Tibial artery (tissue), 4 donors: ENCODE measurements around the gene PIM1.

Experiments used
- DNase-seq, 2 donors: peaks; one replicate each; pipeline ENCODE4 v3.0.0-alpha.2; 2019
- H3K27ac ChIP-seq, 2 donors: fragments of 200-600 bp; sonication (generic) in 1 of 2; 1 replicate in 1 of 2; 2 replicates in 1 of 2; pipeline ENCODE4 v1.5.1; 2018 to 2019; ENCODE audit warnings: mild to moderate bottlenecking in 1 of 2
- H3K27me3 ChIP-seq, 2 donors: fragments of 200-600 bp; sonication (generic) in 1 of 2; one replicate each; pipeline versions ENCODE4 v1.5.1 to v1.6.0; 2016 to 2019
- H3K36me3 ChIP-seq, 3 donors: fragments of 200-600 bp; sonication (generic) in 2 of 3; one replicate each; pipeline ENCODE4 v1.5.1; 2016 to 2019; ENCODE audit warnings: mild to moderate bottlenecking in 2 of 3
- H3K4me1 ChIP-seq, 4 donors: fragments of 200-600 bp; sonication (generic) in 2 of 4; 1 replicate in 3 of 4; 2 replicates in 1 of 4; pipeline ENCODE4 v1.5.1; 2016 to 2019
- H3K4me3 ChIP-seq, 2 donors: fragments of 200-600 bp; sonication (generic) in 1 of 2; 1 replicate in 1 of 2; 2 replicates in 1 of 2; pipeline ENCODE4 v1.5.1; 2018 to 2019; ENCODE audit warnings: mild to moderate bottlenecking in 2 of 2
- H3K9me3 ChIP-seq, 3 donors: fragments of 200-600 bp; sonication (generic) in 1 of 3; one replicate each; pipeline ENCODE4 v1.5.1; 2016 to 2019
- CTCF ChIP-seq, 2 experiments: fragments of 200-600 bp in 1 of 2; fragments of 450-650 bp in 1 of 2; IDR thresholded peaks; one replicate each; pipeline ENCODE4 v1.5.1; 2017 to 2019; ENCODE audit warnings: antibody characterized with exemption in 2 of 2, mild to moderate bottlenecking in 1 of 2, moderate library complexity in 1 of 2
- intact Hi-C: fragments of 100-400 bp; cut with DNase I; formaldehyde crosslinking; loops from one replicate; pipeline ENCODE4 v1.15.0; 2023; ENCODE audit warnings: low total_unique reads

Gene PIM1

DNA sequence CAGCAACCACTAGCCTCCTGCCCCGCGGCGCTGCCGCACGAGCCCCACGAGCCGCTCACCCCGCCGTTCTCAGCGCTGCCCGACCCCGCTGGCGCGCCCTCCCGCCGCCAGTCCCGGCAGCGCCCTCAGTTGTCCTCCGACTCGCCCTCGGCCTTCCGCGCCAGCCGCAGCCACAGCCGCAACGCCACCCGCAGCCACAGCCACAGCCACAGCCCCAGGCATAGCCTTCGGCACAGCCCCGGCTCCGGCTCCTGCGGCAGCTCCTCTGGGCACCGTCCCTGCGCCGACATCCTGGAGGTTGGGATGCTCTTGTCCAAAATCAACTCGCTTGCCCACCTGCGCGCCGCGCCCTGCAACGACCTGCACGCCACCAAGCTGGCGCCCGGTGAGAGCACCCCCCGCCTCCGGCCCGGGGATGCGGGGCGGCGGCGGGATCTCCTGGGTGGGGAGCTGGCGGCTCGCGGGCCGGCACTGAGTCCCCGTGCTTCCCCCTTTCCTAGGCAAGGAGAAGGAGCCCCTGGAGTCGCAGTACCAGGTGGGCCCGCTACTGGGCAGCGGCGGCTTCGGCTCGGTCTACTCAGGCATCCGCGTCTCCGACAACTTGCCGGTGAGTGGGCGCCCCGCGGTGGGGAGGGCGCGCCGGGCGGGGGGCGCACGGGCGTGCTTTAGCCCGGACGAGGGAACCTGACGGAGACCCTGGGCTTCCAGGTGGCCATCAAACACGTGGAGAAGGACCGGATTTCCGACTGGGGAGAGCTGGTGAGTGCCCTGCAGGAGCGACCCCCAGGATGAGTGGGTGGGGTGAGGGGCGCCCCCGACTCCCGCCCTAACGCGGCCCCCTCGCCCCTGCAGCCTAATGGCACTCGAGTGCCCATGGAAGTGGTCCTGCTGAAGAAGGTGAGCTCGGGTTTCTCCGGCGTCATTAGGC lies 585 bp downstream of the PIM1 start:
- peak; percentile 27 to 41 for TF ChIP-seq CTCF (IDR thresholded peaks at IDR 0.05)
- Histone ChIP-seq H3K9me3 (no peaks in the 10 kb centered on the region), H3K27ac (peak overlapping the region; percentile 90), H3K4me3 (peak overlapping the region; percentile 89 to 95), H3K4me1 (peaks cover 0 to 28% (median 18%) of the 10 kb centered on the region in 4 donors), H3K27me3 (no peaks in the 10 kb centered on the region), H3K36me3 (peaks cover 29 to 30% (median 29%) of the 10 kb centered on the region in 3 donors)
- intact Hi-C loops = loop anchor here (2.0 to 10.0 kb wide), 3 partner anchors 36 to 406 kb away; partner anchors contain the start of gene C6orf89
- DNase-seq = peak; percentile 47 to 84

DNA sequence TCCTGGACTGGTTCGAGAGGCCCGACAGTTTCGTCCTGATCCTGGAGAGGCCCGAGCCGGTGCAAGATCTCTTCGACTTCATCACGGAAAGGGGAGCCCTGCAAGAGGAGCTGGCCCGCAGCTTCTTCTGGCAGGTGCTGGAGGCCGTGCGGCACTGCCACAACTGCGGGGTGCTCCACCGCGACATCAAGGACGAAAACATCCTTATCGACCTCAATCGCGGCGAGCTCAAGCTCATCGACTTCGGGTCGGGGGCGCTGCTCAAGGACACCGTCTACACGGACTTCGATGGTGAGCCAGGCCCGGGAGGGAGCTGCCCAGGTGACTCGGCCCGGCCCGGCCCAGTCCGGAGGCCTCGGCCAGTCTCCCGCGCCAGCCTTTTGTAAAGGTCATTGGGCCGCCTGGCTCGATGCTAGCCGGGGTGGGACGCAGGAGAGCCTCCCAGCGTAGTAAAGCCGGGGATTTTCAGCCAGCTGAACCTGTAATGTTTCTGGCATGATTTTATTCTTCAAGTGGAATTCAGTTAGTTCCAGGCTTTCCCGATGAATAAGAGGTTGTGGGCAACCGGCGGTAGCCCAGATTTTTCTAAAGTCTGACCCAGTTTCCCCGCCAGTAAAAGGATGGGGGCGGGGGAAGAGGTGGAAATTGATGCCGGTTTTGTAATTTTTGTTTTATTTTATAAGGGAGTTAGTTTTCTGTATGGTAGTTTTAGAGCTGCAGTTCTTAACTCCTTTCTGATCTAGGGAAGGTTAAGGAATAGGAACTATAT lies 1.4 kb downstream of the PIM1 start:
- H3K4me1 ChIP-seq = peaks cover 0 to 28% (median 18%) of the 10 kb centered on the region in 4 donors
- peak; percentile 55 to 85 for DNase-seq

DNA sequence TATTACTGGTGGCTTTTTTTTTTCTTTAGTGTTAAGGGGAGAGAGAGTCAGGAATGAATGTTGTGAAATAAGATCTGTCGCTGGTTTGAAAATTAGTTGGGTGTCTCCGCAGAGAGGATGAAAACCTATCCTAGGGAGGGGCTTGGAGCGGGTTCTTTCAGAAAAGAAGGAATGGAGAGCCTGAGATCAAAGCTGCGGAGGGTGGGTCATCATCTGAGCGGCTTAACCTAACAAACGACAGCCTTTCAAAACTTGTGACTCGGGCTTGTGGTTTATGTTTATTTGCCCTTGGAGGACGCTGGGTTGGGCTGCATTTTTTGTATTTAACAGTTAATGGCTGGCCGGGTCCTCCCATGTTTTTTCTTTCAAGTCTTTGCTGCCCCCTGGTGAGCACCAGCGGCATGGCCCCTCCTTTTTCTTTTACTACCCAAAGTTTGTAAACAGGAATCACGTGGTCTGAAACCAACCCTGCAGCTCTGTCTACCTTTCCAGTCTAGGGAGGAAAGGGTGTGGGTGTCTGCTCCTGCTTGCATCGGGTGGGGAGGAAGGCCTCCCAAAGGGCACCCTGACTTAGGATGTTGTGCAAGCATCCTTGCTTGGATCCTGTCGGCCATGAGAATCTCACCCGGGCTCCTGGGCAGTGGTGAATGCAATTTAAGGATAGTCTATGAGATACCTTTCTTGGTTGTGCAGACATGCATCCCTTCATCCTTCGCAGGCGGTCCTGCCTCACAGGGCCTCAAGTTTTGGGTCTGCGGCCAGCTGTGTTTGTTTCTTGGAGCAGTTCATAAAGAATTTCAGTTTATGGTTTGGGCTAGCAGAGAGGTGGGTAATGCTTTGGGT lies 2.2 kb downstream of the PIM1 start:
- no peaks in the 10 kb centered on the region for H3K27me3 ChIP-seq
- peak; percentile 87 to 99 for TF ChIP-seq CTCF (IDR thresholded peaks at IDR 0.05)
- DNase-seq = peak; percentile 94
- intact Hi-C loops = loop anchor here (1.0 to 10.0 kb wide), 4 partner anchors 37 to 407 kb away; partner anchors contain the start of gene C6orf89
- H3K36me3 ChIP-seq = peaks cover 31 to 34% (median 32%) of the 10 kb centered on the region in 3 donors
- peak overlapping the region; percentile 89 to 95 for H3K4me3 ChIP-seq
- H3K9me3 ChIP-seq = no peaks in the 10 kb centered on the region
- H3K27ac ChIP-seq = peak overlapping the region; percentile 90
- peaks cover 0 to 28% (median 18%) of the 10 kb centered on the region in 4 donors for H3K4me1 ChIP-seq

More for the DNA sequence above, 1.4 kb downstream of the PIM1 start:
- H3K36me3 ChIP-seq = peaks cover 31 to 34% (median 32%) of the 10 kb centered on the region in 3 donors
- H3K4me3 ChIP-seq = peak overlapping the region; percentile 89 to 95
- H3K9me3 ChIP-seq = no peaks in the 10 kb centered on the region
- no peak for TF ChIP-seq CTCF (IDR thresholded peaks at IDR 0.05)
- intact Hi-C loops = loop anchor here (2.0 to 10.0 kb wide), 3 partner anchors 37 to 407 kb away; partner anchors contain the start of gene C6orf89
- peak overlapping the region; percentile 90 for H3K27ac ChIP-seq
- H3K27me3 ChIP-seq = no peaks in the 10 kb centered on the region

- TF ChIP-seq CTCF (IDR thresholded peaks at IDR 0.05) = no peak
- Histone ChIP-seq H3K27ac (peak overlapping the region; percentile 90), H3K36me3 (peaks cover 31 to 34% (median 32%) of the 10 kb centered on the region in 3 donors), H3K4me3 (peak overlapping the region; percentile 89 to 95), H3K9me3 (no peaks in the 10 kb centered on the region), H3K27me3 (no peaks in the 10 kb centered on the region), H3K4me1 (peaks cover 0 to 28% (median 18%) of the 10 kb centered on the region in 4 donors)
- intact Hi-C loops = loop anchor here (1.0 to 10.0 kb wide), 3 partner anchors 122 to 408 kb away; partner anchors contain the start of gene C6orf89
- DNase-seq = no peak
These were observed 3.0 kb downstream of the PIM1 start for GRCh38 chr6:37172912-37173492.
